Right lobe of liver (tissue), 6 donors: ENCODE data around the gene TMEM256. TPM values are rescaled to one million over a fixed set of nuclear protein-coding genes. Genes with fewer than 3 reads are reported as not detected.

Source experiments
- ATAC-seq, 4 donors: fragments of 200-7000 bp; cut with Tn5 transposase; one replicate each; pipeline ENCODE4 v1.9.1; 2020; ENCODE audit warnings: mild to moderate bottlenecking in 4 of 4, moderate library complexity in 4 of 4
- DNase-seq, 3 donors: peaks; one replicate each; pipeline ENCODE4 v3.0.0-alpha.2; 2020
- H3K27ac ChIP-seq, 3 donors: fragments of 200-600 bp; one replicate each; pipeline ENCODE4 v1.8.0; 2022
- H3K27me3 ChIP-seq, 2 donors: fragments of 200-600 bp; one replicate each; pipeline ENCODE4 v1.8.0; 2022
- H3K36me3 ChIP-seq, 4 donors: fragments of 200-600 bp; sonication (generic) in 1 of 4; one replicate each; pipeline versions ENCODE4 v1.5.1 to v1.8.0; 2017 to 2022; ENCODE audit warnings: control low read depth in 1 of 4
- H3K4me1 ChIP-seq, 4 donors: fragments of 200-600 bp; sonication (generic) in 1 of 4; one replicate each; pipeline versions ENCODE4 v1.5.1 to v1.8.0; 2017 to 2022; ENCODE audit warnings: control low read depth in 1 of 4
- H3K4me3 ChIP-seq, 3 donors: fragments of 200-600 bp; one replicate each; pipeline ENCODE4 v1.8.0; 2022
- H3K9me3 ChIP-seq, 4 donors: fragments of 200-600 bp; sonication (generic) in 1 of 4; one replicate each; pipeline versions ENCODE4 v1.5.1 to v1.8.0; 2017 to 2022; ENCODE audit warnings: control low read depth in 1 of 4
- CTCF ChIP-seq, 4 donors: fragments of 200-600 bp in 3 of 4; fragments of 450-650 bp in 1 of 4; IDR thresholded peaks; one replicate each; pipeline versions ENCODE4 v1.5.1 to v1.8.0; 2016 to 2022; ENCODE audit warnings: antibody characterized with exemption in 4 of 4, mild to moderate bottlenecking in 2 of 4
- POLR2A ChIP-seq: fragments of 450-650 bp; IDR thresholded peaks from one replicate; pipeline ENCODE4 v1.6.1; 2017; ENCODE audit warnings: antibody characterized with exemption, mild to moderate bottlenecking
- WGBS: methylation state at CpG from one replicate; pipeline ENCODE4 v1.1.6; 2018; ENCODE audit warnings: low coverage, low lambda C conversion rate; ENCODE audit not compliant: insufficient coverage; ENCODE audit errors: missing lambda C conversion rate; 5-methylcytosine and 5-hydroxymethylcytosine counted together
- intact Hi-C, 2 donors: fragments of 100-400 bp; cut with DNase I; formaldehyde crosslinking; loops; one replicate each; pipeline versions ENCODE4 v1.11.2 to v1.14.1; 2022
- total RNA-seq, 6 experiments: library from RNA; depleted of rRNA in 2 of 6; stranded (reverse); fragments of >200 nt in 2 of 6; fragmentation: NEBNext Ultra II Directional in 3 of 6; extraction: Animal tissue kit (Norgen Biotek cat#: 25700) in 3 of 6; gene quantifications; one replicate each; pipeline versions ENCODE4 v1.1.0 to v1.2.4, GENCODE V29; 2016 to 2023
- donor health status: DM: no; HTN: yes; CAD: no.
- donor health status: DM: no; HTN: no; CAD: no.
- donor health status: DM: no; HTN: no; CAD: no.
- donor health status: DM: no; HTN: yes; CAD: no.
- donor health status: DM: no; HTN: yes; CAD: no.

Gene TMEM256
- total RNA-seq, 6 experiments from 2014 or later, result 56.4 to 95.4 (median 68.9) TPM

- H3K36me3 ChIP-seq, result no peaks in the 10 kb centered on the region
- no peak for TF ChIP-seq CTCF (IDR thresholded peaks at IDR 0.05)
- TF ChIP-seq POLR2A, result no peak
- 100% methylated on average over 1 of the region's 1 CpG for WGBS
- DNase-seq (no peak), ATAC-seq (no peak)
- H3K9me3 ChIP-seq, result no peaks in the 10 kb centered on the region
- no peaks in the 10 kb centered on the region for H3K27me3 ChIP-seq
- no peak overlapping the region for H3K4me3 ChIP-seq
- peaks cover 0 to 12% (median 4%) of the 10 kb centered on the region in 4 donors for H3K4me1 ChIP-seq
- no peak overlapping the region for H3K27ac ChIP-seq
- intact Hi-C loops, result no loop called here
Observed at GRCh38 chr17:7431231-7431630, 27.3 kb upstream of the TMEM256 start.

GRCh38 chr17:7429722-7430121, 25.8 kb upstream of the TMEM256 start:
- WGBS, result 96% methylated on average over 3 of the region's 10 CpGs
- Histone ChIP-seq H3K4me3 (no peak overlapping the region), H3K36me3 (no peaks in the 10 kb centered on the region), H3K9me3 (no peaks in the 10 kb centered on the region), H3K27me3 (no peaks in the 10 kb centered on the region), H3K4me1 (peaks cover 0 to under 1% (median 0%) of the 10 kb centered on the region in 4 donors), H3K27ac (no peak overlapping the region)
- ATAC-seq (no peak), DNase-seq (no peak)
- intact Hi-C loops, result no loop called here
- TF ChIP-seq CTCF (IDR thresholded peaks at IDR 0.05), result no peak
- no peak for TF ChIP-seq POLR2A

- ATAC-seq (no peak), DNase-seq (no peak)
- Histone ChIP-seq H3K9me3 (no peaks in the 10 kb centered on the region), H3K27ac (no peak within 1 kb of the TSS), H3K27me3 (no peaks in the 10 kb centered on the region), H3K4me1 (no peaks in the 10 kb centered on the region), H3K36me3 (no peaks in the 10 kb centered on the region), H3K4me3 (no peak within 1 kb of the TSS)
- no peak for TF ChIP-seq POLR2A
- 62% methylated on average over 3 of the region's 5 CpGs for WGBS
- intact Hi-C loops, result no loop called here
Observed at GRCh38 chr17:7428557-7428956, 24.7 kb upstream of the TMEM256 start, which contains the start of gene SPEM3. SPEM3 (plus strand) TSS chr17:7428857; CDS start chr17:7428903, 46 bp downstream.

- Histone ChIP-seq H3K36me3 (no peaks in the 10 kb centered on the region), H3K4me1 (no peaks in the 10 kb centered on the region), H3K9me3 (no peaks in the 10 kb centered on the region), H3K4me3 (no peak overlapping the region), H3K27ac (no peak overlapping the region), H3K27me3 (no peaks in the 10 kb centered on the region)
- WGBS, result 89% methylated on average over 4 of the region's 7 CpGs
- TF ChIP-seq POLR2A, result no peak
- no peak for TF ChIP-seq CTCF (IDR thresholded peaks at IDR 0.05)
- DNase-seq, result no peak
- intact Hi-C loops, result no loop called here
- ATAC-seq, result no peak
Observed at GRCh38 chr17:7427549-7427948, 23.7 kb upstream of the TMEM256 start.

GRCh38 chr17:7426896-7427489, 23.1 kb upstream of the TMEM256 start:
- no peaks in the 10 kb centered on the region for H3K9me3 ChIP-seq
- no peaks in the 10 kb centered on the region for H3K4me1 ChIP-seq
- intact Hi-C loops, result no loop called here
- no peak overlapping the region for H3K4me3 ChIP-seq
- DNase-seq (no peak), ATAC-seq (peak in 1 of 4 donors; percentile 7)
- 78% methylated on average over 7 of the region's 29 CpGs for WGBS
- no peaks in the 10 kb centered on the region for H3K36me3 ChIP-seq
- TF ChIP-seq POLR2A (no peak), CTCF (IDR thresholded peaks at IDR 0.05) (no peak)
- no peak overlapping the region for H3K27ac ChIP-seq
- H3K27me3 ChIP-seq, result no peaks in the 10 kb centered on the region
